ENCODE results near the gene C10orf71.

DNA sequence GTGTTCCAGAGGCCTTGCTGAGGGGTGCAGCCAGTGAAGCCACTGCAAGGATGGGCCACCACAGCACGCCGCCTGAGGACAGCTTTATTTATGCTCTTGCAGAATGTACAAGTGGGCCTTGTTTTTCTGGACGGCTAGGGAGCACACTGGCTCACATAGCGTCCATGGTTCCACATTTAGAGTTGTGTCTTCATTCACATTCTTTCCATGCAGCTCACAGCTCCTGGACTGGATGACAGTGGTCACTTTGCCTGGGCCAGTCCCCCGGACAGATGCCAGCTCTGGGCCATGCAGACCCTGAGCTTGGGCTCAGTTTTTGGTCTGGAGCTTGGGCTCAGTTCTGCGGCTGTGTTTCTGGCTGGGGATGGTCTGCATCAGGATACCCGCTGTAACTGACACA, 2.6 kb upstream of the C10orf71 start:
- no peak for TF ChIP-seq EP300 (IDR thresholded peaks at IDR 0.05; ENCODE audit: borderline replicate concordance)
- TF ChIP-seq ZBTB7A (IDR thresholded peaks at IDR 0.05; ENCODE audit: low read depth) = no peak
- no peak for TF ChIP-seq CEBPB (IDR thresholded peaks at IDR 0.05)
- no peak for TF ChIP-seq NFIC (IDR thresholded peaks at IDR 0.05)
- no peak for TF ChIP-seq RAD21 (IDR thresholded peaks at IDR 0.05; ENCODE audit: low read depth)
- no peak for TF ChIP-seq YY1 (IDR thresholded peaks at IDR 0.05; ENCODE audit: low read depth)
- no peak for TF ChIP-seq TEAD4 (IDR thresholded peaks at IDR 0.05)
- TF ChIP-seq, protein P1, sequence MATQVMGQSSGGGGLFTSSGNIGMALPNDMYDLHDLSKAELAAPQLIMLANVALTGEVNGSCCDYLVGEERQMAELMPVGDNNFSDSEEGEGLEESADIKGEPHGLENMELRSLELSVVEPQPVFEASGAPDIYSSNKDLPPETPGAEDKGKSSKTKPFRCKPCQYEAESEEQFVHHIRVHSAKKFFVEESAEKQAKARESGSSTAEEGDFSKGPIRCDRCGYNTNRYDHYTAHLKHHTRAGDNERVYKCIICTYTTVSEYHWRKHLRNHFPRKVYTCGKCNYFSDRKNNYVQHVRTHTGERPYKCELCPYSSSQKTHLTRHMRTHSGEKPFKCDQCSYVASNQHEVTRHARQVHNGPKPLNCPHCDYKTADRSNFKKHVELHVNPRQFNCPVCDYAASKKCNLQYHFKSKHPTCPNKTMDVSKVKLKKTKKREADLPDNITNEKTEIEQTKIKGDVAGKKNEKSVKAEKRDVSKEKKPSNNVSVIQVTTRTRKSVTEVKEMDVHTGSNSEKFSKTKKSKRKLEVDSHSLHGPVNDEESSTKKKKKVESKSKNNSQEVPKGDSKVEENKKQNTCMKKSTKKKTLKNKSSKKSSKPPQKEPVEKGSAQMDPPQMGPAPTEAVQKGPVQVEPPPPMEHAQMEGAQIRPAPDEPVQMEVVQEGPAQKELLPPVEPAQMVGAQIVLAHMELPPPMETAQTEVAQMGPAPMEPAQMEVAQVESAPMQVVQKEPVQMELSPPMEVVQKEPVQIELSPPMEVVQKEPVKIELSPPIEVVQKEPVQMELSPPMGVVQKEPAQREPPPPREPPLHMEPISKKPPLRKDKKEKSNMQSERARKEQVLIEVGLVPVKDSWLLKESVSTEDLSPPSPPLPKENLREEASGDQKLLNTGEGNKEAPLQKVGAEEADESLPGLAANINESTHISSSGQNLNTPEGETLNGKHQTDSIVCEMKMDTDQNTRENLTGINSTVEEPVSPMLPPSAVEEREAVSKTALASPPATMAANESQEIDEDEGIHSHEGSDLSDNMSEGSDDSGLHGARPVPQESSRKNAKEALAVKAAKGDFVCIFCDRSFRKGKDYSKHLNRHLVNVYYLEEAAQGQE (IDR thresholded peaks at IDR 0.05; ENCODE audit: low read depth) = no peak
- no peak for TF ChIP-seq TAF1 (IDR thresholded peaks at IDR 0.05; ENCODE audit: low read depth)
- TF ChIP-seq FOXM1 (IDR thresholded peaks at IDR 0.05; ENCODE audit: borderline replicate concordance, low read depth) = no peak
- no peak for TF ChIP-seq TCF12 (IDR thresholded peaks at IDR 0.05; ENCODE audit: low read depth)
- TF ChIP-seq, protein P2, sequence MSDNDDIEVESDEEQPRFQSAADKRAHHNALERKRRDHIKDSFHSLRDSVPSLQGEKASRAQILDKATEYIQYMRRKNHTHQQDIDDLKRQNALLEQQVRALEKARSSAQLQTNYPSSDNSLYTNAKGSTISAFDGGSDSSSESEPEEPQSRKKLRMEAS (IDR thresholded peaks at IDR 0.05) = no peak
- TF ChIP-seq, protein P3, sequence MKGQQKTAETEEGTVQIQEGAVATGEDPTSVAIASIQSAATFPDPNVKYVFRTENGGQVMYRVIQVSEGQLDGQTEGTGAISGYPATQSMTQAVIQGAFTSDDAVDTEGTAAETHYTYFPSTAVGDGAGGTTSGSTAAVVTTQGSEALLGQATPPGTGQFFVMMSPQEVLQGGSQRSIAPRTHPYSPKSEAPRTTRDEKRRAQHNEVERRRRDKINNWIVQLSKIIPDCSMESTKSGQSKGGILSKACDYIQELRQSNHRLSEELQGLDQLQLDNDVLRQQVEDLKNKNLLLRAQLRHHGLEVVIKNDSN (IDR thresholded peaks at IDR 0.05) = no peak
- TF ChIP-seq CREB1 (IDR thresholded peaks at IDR 0.05; ENCODE audit: low read depth) = no peak
